Caco-2 (cell line): ENCODE data around the gene TEX28. TPM values are rescaled to one million over a fixed set of nuclear protein-coding genes. Genes with fewer than 3 reads are reported as not detected.
"Not testable (repeated sequence)": the region's sequence is repeated elsewhere in the genome, so short reads cannot be mapped to it uniquely, and the experiment has no call there.

Experiments used
- BruUV-seq: library from RNA; stranded (reverse); fragments of 400-500 nt; replicated peaks from 2 replicates; lab custom pipeline; 2021; lab: Mats Ljungman, UMichigan
- CTCF ChIA-PET: fragments of 300-600 bp; sonication (Branson Sonifier 250); formaldehyde crosslinking; loops from one replicate; lab custom pipeline; 2022; ENCODE audit warnings: antibody characterized with exemption; lab: Charles Lee
- POLR2A ChIA-PET: fragments of 300-600 bp; sonication (Branson Sonifier 250); formaldehyde crosslinking; loops from one replicate; lab custom pipeline; 2022; ENCODE audit warnings: antibody characterized with exemption; lab: Charles Lee
- DNase-seq, 2 experiments: peaks; one replicate each; pipeline versions ENCODE4 v3.0.0 to v3.0.0-alpha.2; 2020 to 2022
- H3K27me3 ChIP-seq: replicated peaks from 2 replicates; pipeline ENCODE4 v1.6.0; 2011; ENCODE audit warnings: low read length; ENCODE audit not compliant: control insufficient read depth, insufficient read depth
- H3K36me3 ChIP-seq: 2 replicates; pipeline ENCODE4 v1.5.1; 2011; ENCODE audit warnings: low read length; ENCODE audit not compliant: control insufficient read depth, insufficient read depth
- H3K4me1 ChIP-seq: fragments of 250-450 bp; sonication (Bioruptor Pico); 2 replicates; pipeline ENCODE4 v1.5.1; 2020; ENCODE audit warnings: mild to moderate bottlenecking
- H3K4me3 ChIP-seq: 2 replicates; pipeline ENCODE4 v1.5.1; 2011; ENCODE audit warnings: low read depth, mild to moderate bottlenecking, control low read depth, low read length
- H3K9me3 ChIP-seq: fragments of 250-450 bp; sonication (Bioruptor Pico); 2 replicates; pipeline ENCODE4 v1.5.1; 2020; ENCODE audit warnings: mild to moderate bottlenecking, moderate library complexity
- H3K27ac Mint-ChIP-seq: one replicate; pipeline ENCODE4 v1.8.0; 2022; ENCODE audit warnings: mixed read lengths; ENCODE audit not compliant: unreplicated experiment
- H3K27me3 Mint-ChIP-seq: one replicate; pipeline ENCODE4 v1.8.0; 2022; ENCODE audit warnings: mixed read lengths; ENCODE audit not compliant: insufficient read depth, unreplicated experiment
- H3K36me3 Mint-ChIP-seq: one replicate; pipeline ENCODE4 v1.8.0; 2022; ENCODE audit warnings: mild to moderate bottlenecking, mixed read lengths; ENCODE audit not compliant: insufficient read depth, unreplicated experiment
- H3K4me1 Mint-ChIP-seq: one replicate; pipeline ENCODE4 v1.8.0; 2022; ENCODE audit warnings: low read depth, mixed read lengths; ENCODE audit not compliant: unreplicated experiment
- H3K4me3 Mint-ChIP-seq: one replicate; pipeline ENCODE4 v1.8.0; 2022; ENCODE audit warnings: mild to moderate bottlenecking, moderate library complexity, mixed read lengths; ENCODE audit not compliant: unreplicated experiment
- H3K9me3 Mint-ChIP-seq: one replicate; pipeline ENCODE4 v1.8.0; 2022; ENCODE audit warnings: mixed read lengths; ENCODE audit not compliant: unreplicated experiment
- intact Hi-C: fragments of 100-400 bp; cut with micrococcal nuclease; formaldehyde crosslinking; loops from one replicate; pipeline ENCODE4 v1.10.0; 2022; ENCODE audit not compliant: unreplicated experiment
- total RNA-seq: library from RNA; stranded (reverse); gene quantifications from 2 replicates; pipeline ENCODE4 v1.2.3, GENCODE V29; 2022

TEX28 gene
- total RNA-seq, 1 experiment from 2014 or later = not detected

DNA sequence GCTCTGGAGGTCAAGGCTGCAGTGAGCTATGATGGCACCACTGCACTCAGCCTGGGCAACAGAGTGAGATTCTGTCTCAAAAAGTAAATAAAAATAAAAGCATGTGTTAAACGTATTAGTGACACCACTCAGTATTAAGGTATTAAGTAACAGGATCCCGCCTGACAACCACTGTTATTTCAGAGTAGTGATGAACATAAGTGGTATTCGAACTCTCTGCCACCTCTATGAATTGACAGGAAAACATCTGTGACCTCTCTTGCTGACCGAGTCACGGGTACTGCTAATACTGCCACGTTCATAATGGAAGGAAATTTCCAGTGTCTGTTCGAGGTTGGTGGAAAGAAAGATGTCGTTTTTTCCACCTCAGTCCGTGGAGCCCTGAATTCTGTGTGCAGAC is 68.2 kb downstream of the TEX28 start:
- H3K36me3 Mint-ChIP-seq, H3K27me3 Mint-ChIP-seq, BruUV-seq, H3K4me3 Mint-ChIP-seq, H3K4me1 ChIP-seq, intact Hi-C loops, DNase-seq, H3K36me3 ChIP-seq, POLR2A ChIA-PET, H3K9me3 ChIP-seq, CTCF ChIA-PET, H3K4me1 Mint-ChIP-seq, H3K4me3 ChIP-seq, H3K27ac Mint-ChIP-seq, H3K9me3 Mint-ChIP-seq, H3K27me3 ChIP-seq: not testable (repeated sequence)

DNA sequence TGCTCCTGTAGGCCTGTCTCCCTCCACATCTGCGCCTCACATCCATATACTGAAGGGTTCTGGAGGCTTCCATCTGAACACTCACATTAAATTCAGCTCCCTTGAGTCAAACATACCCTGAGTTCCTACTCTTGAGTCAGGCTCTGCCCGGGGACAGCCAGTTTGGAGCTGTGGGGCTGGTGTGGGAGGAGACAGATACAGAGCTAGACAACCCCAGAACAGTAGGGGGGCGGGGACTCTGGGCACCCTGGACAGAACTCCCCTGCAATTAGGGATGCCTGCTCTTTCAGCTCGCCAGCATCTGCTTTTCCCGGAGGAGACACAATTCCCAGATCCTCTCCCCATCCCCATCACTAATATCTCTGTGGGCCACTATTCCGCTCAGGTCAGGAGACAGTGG is 69.6 kb downstream of the TEX28 start:
- H3K4me1 Mint-ChIP-seq, POLR2A ChIA-PET, BruUV-seq, H3K36me3 ChIP-seq, H3K27ac Mint-ChIP-seq, H3K4me3 ChIP-seq, CTCF ChIA-PET, intact Hi-C loops, H3K9me3 ChIP-seq, H3K36me3 Mint-ChIP-seq, H3K4me1 ChIP-seq, H3K27me3 ChIP-seq, H3K4me3 Mint-ChIP-seq, H3K27me3 Mint-ChIP-seq, H3K9me3 Mint-ChIP-seq, DNase-seq: not testable (repeated sequence)

Other genes starting within 250 kb of the TEX28 start
- gene MECP2, start 197.4 kb downstream of the TEX28 start, total RNA-seq = 30.6 and 36.4 TPM in 2 replicates
- gene OPN1LW, start 150.9 kb downstream of the TEX28 start, total RNA-seq = not detected in 2 replicates
- gene OPN1MW, start 112.5 kb downstream of the TEX28 start, total RNA-seq = not detected in 2 replicates
- gene OPN1MW2, start 75.4 kb downstream of the TEX28 start, total RNA-seq = not detected in 2 replicates
- not detected in 2 replicates for gene OPN1MW3, start 37.5 kb downstream of the TEX28 start, total RNA-seq
- gene TKTL1, start 671 bp upstream of the TEX28 start, total RNA-seq = 0.26 TPM in 1 of 2 replicates, not detected in the other
- 546 and 634 TPM in 2 replicates for gene FLNA, start 79.5 kb upstream of the TEX28 start, total RNA-seq
- 67.2 and 70.1 TPM in 2 replicates for gene EMD, start 84.2 kb upstream of the TEX28 start, total RNA-seq
- gene RPL10, start 103.3 kb upstream of the TEX28 start, total RNA-seq = 2,081 and 2,086 TPM in 2 replicates
- gene DNASE1L1, start 114.1 kb upstream of the TEX28 start, total RNA-seq = 8.8 and 9.7 TPM in 2 replicates
- gene TAFAZZIN, start 116.4 kb upstream of the TEX28 start, total RNA-seq = 30.2 and 34.0 TPM in 2 replicates
- gene ATP6AP1, start 133.6 kb upstream of the TEX28 start, total RNA-seq = 107 and 112 TPM in 2 replicates
- gene GDI1, start 142.0 kb upstream of the TEX28 start, total RNA-seq = 68.7 and 69.5 TPM in 2 replicates
- gene FAM50A, start 149.0 kb upstream of the TEX28 start, total RNA-seq = 75.9 and 82.3 TPM in 2 replicates
- 58.4 and 61.5 TPM in 2 replicates for gene PLXNA3, start 163.2 kb upstream of the TEX28 start, total RNA-seq
- gene LAGE3, start 184.2 kb upstream of the TEX28 start, total RNA-seq = 26.0 and 26.7 TPM in 2 replicates
- 38.8 and 42.5 TPM in 2 replicates for gene UBL4A, start 191.5 kb upstream of the TEX28 start, total RNA-seq
- 19.6 and 22.5 TPM in 2 replicates for gene SLC10A3, start 195.5 kb upstream of the TEX28 start, total RNA-seq
- gene FAM3A, start 221.1 kb upstream of the TEX28 start, total RNA-seq = 23.0 and 27.3 TPM in 2 replicates